HCT116 (cell line): ENCODE data around the gene WNK4. TPM values are rescaled to one million over a fixed set of nuclear protein-coding genes. Genes with fewer than 3 reads are reported as not detected.

Experiments
- ATAC-seq: fragments of 200-7000 bp; cut with Tn5 transposase; 2 replicates; pipeline ENCODE4 v1.9.1; 2020; ENCODE audit warnings: mild to moderate bottlenecking, moderate library complexity
- BruUV-seq: library from RNA; stranded (reverse); fragments of 400-500 nt; replicated peaks from 2 replicates; lab custom pipeline; 2021; lab: Mats Ljungman, UMichigan
- CTCF ChIA-PET: fragments of 300-600 bp; sonication (Branson Sonifier 250); formaldehyde crosslinking; loops from one replicate; lab custom pipeline; 2021; ENCODE audit warnings: antibody characterized with exemption; lab: Charles Lee
- POLR2A ChIA-PET: fragments of 300-600, 350-600 bp; sonication (Branson Sonifier 250); formaldehyde crosslinking; loops from one replicate; lab custom pipeline; 2021; ENCODE audit warnings: antibody characterized with exemption; lab: Charles Lee
- RAD21 ChIA-PET, 2 experiments: fragments of 300-600 bp; sonication (Branson Sonifier 250); formaldehyde crosslinking; loops; one replicate each; lab custom pipeline; 2023; ENCODE audit warnings: low total read pairs in 2 of 2; ENCODE audit not compliant: uncharacterized antibody in 2 of 2, unreplicated experiment in 2 of 2, low non-redundant PET in 1 of 2; lab: Charles Lee
- DNase-seq: peaks from one replicate; pipeline ENCODE4 v3.0.0-alpha.2; 2010; ENCODE audit warnings: low read depth, low spot score
- H2AFZ ChIP-seq: fragments of 200-600 bp; shearing (Covaris generic), sonication (generic); 2 replicates; pipeline ENCODE4 v1.6.1; 2017; ENCODE audit warnings: low read depth, mixed run types, mixed read lengths, antibody characterized with exemption, low read length; ENCODE audit not compliant: poor library complexity, severe bottlenecking
- H3K27ac ChIP-seq: 2 replicates; pipeline ENCODE4 v1.5.1; 2012; ENCODE audit warnings: low read depth, low read length
- H3K27me3 ChIP-seq: fragments of 200-600 bp; sonication (generic); 2 replicates; pipeline ENCODE4 v1.6.1; 2016; ENCODE audit warnings: mixed run types, low read length, mixed read lengths; ENCODE audit not compliant: insufficient read depth
- H3K36me3 ChIP-seq, 2 experiments: fragments of 200-500 bp in 1 of 2; fragments of 200-600 bp in 1 of 2; sonication (Bioruptor generic) in 1 of 2; sonication (generic) in 1 of 2; 2 replicates each; pipeline versions ENCODE4 v1.5.1 to v1.6.1; 2014 to 2016; ENCODE audit warnings: low read length in 2 of 2, inconsistent platforms in 1 of 2, mixed read lengths in 1 of 2, mixed run types in 1 of 2; ENCODE audit not compliant: insufficient read depth in 2 of 2, control insufficient read depth in 1 of 2
- H3K4me1 ChIP-seq, 2 experiments: fragments of 200-600 bp in 1 of 2; sonication (generic) in 1 of 2; 2 replicates each; pipeline versions ENCODE4 v1.5.1 to v1.6.1; 2012 to 2017; ENCODE audit warnings: low read length in 2 of 2, inconsistent platforms in 1 of 2, mild to moderate bottlenecking in 1 of 2, mixed read lengths in 1 of 2, mixed run types in 1 of 2, moderate library complexity in 1 of 2; ENCODE audit not compliant: insufficient read depth in 2 of 2, control insufficient read depth in 1 of 2
- H3K4me2 ChIP-seq: fragments of 200-600 bp; sonication (generic); 2 replicates; pipeline ENCODE4 v1.6.1; 2017; ENCODE audit warnings: mixed run types, low read length, mixed read lengths
- H3K4me3 ChIP-seq, 2 experiments: fragments of 200-600 bp in 1 of 2; sonication (generic) in 1 of 2; replicated peaks in 1 of 2; 2 replicates each; pipeline ENCODE4 v1.5.1; 2011 to 2016; ENCODE audit warnings: low read length in 2 of 2, control low read depth in 1 of 2, low read depth in 1 of 2, mild to moderate bottlenecking in 1 of 2, mixed read lengths in 1 of 2, mixed run types in 1 of 2
- H3K79me2 ChIP-seq: fragments of 200-600 bp; sonication (generic); 2 replicates; pipeline ENCODE4 v1.6.1; 2017; ENCODE audit warnings: mild to moderate bottlenecking, mixed run types, low read length, moderate library complexity, mixed read lengths; ENCODE audit not compliant: insufficient read depth
- H3K9ac ChIP-seq: fragments of 200-600 bp; sonication (generic); 2 replicates; pipeline ENCODE4 v1.6.1; 2016; ENCODE audit warnings: low read length, mixed read lengths
- H3K9me2 ChIP-seq: fragments of 200-600 bp; sonication (generic), shearing (Covaris generic); 2 replicates; pipeline ENCODE4 v1.6.1; 2017; ENCODE audit warnings: mixed run types, mild to moderate bottlenecking, moderate library complexity; ENCODE audit not compliant: insufficient read depth
- H3K9me3 ChIP-seq, 2 experiments: fragments of 200-500 bp in 1 of 2; fragments of 200-600 bp in 1 of 2; sonication (Bioruptor generic) in 1 of 2; sonication (generic) in 1 of 2; 2 replicates each; pipeline ENCODE4 v1.6.1; 2014 to 2017; ENCODE audit warnings: low read length in 2 of 2, mixed read lengths in 2 of 2, inconsistent platforms in 1 of 2, low read depth in 1 of 2, mild to moderate bottlenecking in 1 of 2, mixed run types in 1 of 2, moderate library complexity in 1 of 2; ENCODE audit not compliant: control insufficient read depth in 1 of 2, insufficient read depth in 1 of 2
- H4K20me1 ChIP-seq: fragments of 200-600 bp; sonication (generic), shearing (Covaris generic); 2 replicates; pipeline ENCODE4 v1.6.1; 2017; ENCODE audit warnings: mixed run types, mild to moderate bottlenecking, moderate library complexity; ENCODE audit not compliant: insufficient read depth
- CEBPB ChIP-seq: IDR thresholded peaks from 2 replicates; pipeline ENCODE4 v1.6.1; 2012; ENCODE audit warnings: low read depth
- EGR1 ChIP-seq: IDR thresholded peaks from 2 replicates; pipeline ENCODE4 v1.6.1; 2012; ENCODE audit warnings: low read depth
- JUND ChIP-seq: IDR thresholded peaks from 2 replicates; pipeline ENCODE4 v1.6.1; 2012
- POLR2A ChIP-seq: IDR thresholded peaks from 2 replicates; pipeline ENCODE4 v1.7.0; 2011; ENCODE audit warnings: borderline replicate concordance; ENCODE audit not compliant: insufficient read depth, insufficient read length; ENCODE audit errors: extremely low read depth
- RAD21 ChIP-seq: IDR thresholded peaks from 2 replicates; pipeline ENCODE4 v1.6.1; 2012; ENCODE audit warnings: low read depth, mild to moderate bottlenecking
- TCF7L2 ChIP-seq: IDR thresholded peaks from 2 replicates; pipeline ENCODE4 v1.7.0; 2011; ENCODE audit warnings: borderline replicate concordance, inconsistent platforms; ENCODE audit not compliant: insufficient read depth, insufficient read length; ENCODE audit errors: extremely low read depth
- YY1 ChIP-seq: IDR thresholded peaks from 2 replicates; pipeline ENCODE4 v1.6.1; 2011; ENCODE audit warnings: low read length, low read depth, moderate library complexity, mild to moderate bottlenecking; ENCODE audit not compliant: insufficient replicate concordance; ENCODE audit errors: extremely low read depth
- ZFX ChIP-seq: fragments of 450-650 bp; IDR thresholded peaks from 2 replicates; pipeline ENCODE4 v1.6.1; 2017
- intact Hi-C: fragments of 100-400 bp; cut with micrococcal nuclease; formaldehyde crosslinking; loops from 2 replicates; pipeline ENCODE4 v1.10.0; 2022
- total RNA-seq: library from RNA; stranded (reverse); gene quantifications from one replicate; pipeline ENCODE4 v1.2.1, GENCODE V29; 2021; ENCODE audit not compliant: unreplicated experiment
- TF ChIP-seq, protein P1 (sequence below): IDR thresholded peaks from 2 replicates; pipeline ENCODE4 v1.6.1; 2011; ENCODE audit warnings: mild to moderate bottlenecking, low read length, moderate library complexity; ENCODE audit not compliant: insufficient replicate concordance; ENCODE audit errors: extremely low read depth
- TF ChIP-seq, protein P2 (sequence below), 3 experiments: fragments of 200-600 bp in 1 of 3; sonication (generic) in 1 of 3; IDR thresholded peaks in 2 of 3; conservative IDR thresholded peaks in 1 of 3; 2 replicates each; pipeline ENCODE4 v1.5.1; 2012 to 2017; ENCODE audit warnings: low read depth in 2 of 3, low read length in 2 of 3, antibody characterized with exemption in 1 of 3, borderline replicate concordance in 1 of 3, control low read depth in 1 of 3, mild to moderate bottlenecking in 1 of 3, mixed read lengths in 1 of 3, mixed run types in 1 of 3, moderate library complexity in 1 of 3; ENCODE audit not compliant: insufficient read depth in 1 of 3
- TF ChIP-seq, protein P3 (sequence below): IDR thresholded peaks from 2 replicates; pipeline ENCODE4 v1.6.1; 2012
- TF ChIP-seq, protein P4 (sequence below): IDR thresholded peaks from 2 replicates; pipeline ENCODE4 v1.6.1; 2012; ENCODE audit warnings: low read depth

The WNK4 gene
- total RNA-seq, 1 experiment from 2014 or later: 4.5 TPM

DNA sequence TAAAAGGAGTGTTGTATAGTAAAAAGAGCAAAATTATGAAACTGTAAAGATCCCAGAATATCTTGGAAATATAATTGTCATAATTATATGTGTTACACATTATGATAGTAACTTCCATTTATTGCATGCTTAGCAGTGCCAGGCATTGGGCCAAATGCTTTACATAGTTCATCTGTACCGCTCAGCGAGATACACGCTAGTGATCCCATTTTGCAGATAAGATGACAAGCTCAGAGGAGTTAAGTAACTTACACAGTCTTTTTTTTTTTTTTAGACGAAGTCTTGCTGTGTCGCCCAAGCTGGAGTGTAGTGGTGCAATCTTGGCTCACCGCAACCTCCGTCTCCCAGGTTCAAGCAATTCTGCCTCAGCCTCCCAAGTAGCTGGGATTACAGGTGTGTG, 28.8 kb upstream of the WNK4 start:
- intact Hi-C loops: no loop called here
- Histone ChIP-seq H3K9me3 (no peaks in the 10 kb centered on the region), H3K27ac (no peak overlapping the region), H4K20me1 (no peaks in the 10 kb centered on the region), H3K4me3 (no peak overlapping the region), H3K4me2 (no peak overlapping the region), H3K27me3 (no peaks in the 10 kb centered on the region)
- ChIA-PET RAD21 (no interaction called here), POLR2A (no interaction called here), CTCF (interaction anchor here (3.1 kb wide), 1 partner anchor 12 kb away, joined by 24 read pairs; no protein-coding TSS in a partner anchor)
- BruUV-seq: no TSS peak
- no peak for TF ChIP-seq YY1
- TF ChIP-seq POLR2A: no peak
- no peak for TF ChIP-seq JUND
- no peak for TF ChIP-seq ZFX
- TF ChIP-seq EGR1: no peak
- no peak for TF ChIP-seq TCF7L2
- TF ChIP-seq, protein P1, sequence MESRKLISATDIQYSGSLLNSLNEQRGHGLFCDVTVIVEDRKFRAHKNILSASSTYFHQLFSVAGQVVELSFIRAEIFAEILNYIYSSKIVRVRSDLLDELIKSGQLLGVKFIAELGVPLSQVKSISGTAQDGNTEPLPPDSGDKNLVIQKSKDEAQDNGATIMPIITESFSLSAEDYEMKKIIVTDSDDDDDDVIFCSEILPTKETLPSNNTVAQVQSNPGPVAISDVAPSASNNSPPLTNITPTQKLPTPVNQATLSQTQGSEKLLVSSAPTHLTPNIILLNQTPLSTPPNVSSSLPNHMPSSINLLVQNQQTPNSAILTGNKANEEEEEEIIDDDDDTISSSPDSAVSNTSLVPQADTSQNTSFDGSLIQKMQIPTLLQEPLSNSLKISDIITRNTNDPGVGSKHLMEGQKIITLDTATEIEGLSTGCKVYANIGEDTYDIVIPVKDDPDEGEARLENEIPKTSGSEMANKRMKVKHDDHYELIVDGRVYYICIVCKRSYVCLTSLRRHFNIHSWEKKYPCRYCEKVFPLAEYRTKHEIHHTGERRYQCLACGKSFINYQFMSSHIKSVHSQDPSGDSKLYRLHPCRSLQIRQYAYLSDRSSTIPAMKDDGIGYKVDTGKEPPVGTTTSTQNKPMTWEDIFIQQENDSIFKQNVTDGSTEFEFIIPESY: no peak
- TF ChIP-seq, protein P2, sequence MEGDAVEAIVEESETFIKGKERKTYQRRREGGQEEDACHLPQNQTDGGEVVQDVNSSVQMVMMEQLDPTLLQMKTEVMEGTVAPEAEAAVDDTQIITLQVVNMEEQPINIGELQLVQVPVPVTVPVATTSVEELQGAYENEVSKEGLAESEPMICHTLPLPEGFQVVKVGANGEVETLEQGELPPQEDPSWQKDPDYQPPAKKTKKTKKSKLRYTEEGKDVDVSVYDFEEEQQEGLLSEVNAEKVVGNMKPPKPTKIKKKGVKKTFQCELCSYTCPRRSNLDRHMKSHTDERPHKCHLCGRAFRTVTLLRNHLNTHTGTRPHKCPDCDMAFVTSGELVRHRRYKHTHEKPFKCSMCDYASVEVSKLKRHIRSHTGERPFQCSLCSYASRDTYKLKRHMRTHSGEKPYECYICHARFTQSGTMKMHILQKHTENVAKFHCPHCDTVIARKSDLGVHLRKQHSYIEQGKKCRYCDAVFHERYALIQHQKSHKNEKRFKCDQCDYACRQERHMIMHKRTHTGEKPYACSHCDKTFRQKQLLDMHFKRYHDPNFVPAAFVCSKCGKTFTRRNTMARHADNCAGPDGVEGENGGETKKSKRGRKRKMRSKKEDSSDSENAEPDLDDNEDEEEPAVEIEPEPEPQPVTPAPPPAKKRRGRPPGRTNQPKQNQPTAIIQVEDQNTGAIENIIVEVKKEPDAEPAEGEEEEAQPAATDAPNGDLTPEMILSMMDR (IDR thresholded peaks at IDR 0.05 in 2 of 3, conservative IDR thresholded peaks at IDR 0.05 in 1 of 3; ENCODE audit: borderline replicate concordance in 1 of 3, insufficient read depth in 1 of 3, low read depth in 2 of 3, low read length in 2 of 3): no peak
- no peak for TF ChIP-seq RAD21
- no peak for TF ChIP-seq CEBPB
- TF ChIP-seq, protein P3, sequence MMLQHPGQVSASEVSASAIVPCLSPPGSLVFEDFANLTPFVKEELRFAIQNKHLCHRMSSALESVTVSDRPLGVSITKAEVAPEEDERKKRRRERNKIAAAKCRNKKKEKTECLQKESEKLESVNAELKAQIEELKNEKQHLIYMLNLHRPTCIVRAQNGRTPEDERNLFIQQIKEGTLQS: no peak
- TF ChIP-seq, protein P4, sequence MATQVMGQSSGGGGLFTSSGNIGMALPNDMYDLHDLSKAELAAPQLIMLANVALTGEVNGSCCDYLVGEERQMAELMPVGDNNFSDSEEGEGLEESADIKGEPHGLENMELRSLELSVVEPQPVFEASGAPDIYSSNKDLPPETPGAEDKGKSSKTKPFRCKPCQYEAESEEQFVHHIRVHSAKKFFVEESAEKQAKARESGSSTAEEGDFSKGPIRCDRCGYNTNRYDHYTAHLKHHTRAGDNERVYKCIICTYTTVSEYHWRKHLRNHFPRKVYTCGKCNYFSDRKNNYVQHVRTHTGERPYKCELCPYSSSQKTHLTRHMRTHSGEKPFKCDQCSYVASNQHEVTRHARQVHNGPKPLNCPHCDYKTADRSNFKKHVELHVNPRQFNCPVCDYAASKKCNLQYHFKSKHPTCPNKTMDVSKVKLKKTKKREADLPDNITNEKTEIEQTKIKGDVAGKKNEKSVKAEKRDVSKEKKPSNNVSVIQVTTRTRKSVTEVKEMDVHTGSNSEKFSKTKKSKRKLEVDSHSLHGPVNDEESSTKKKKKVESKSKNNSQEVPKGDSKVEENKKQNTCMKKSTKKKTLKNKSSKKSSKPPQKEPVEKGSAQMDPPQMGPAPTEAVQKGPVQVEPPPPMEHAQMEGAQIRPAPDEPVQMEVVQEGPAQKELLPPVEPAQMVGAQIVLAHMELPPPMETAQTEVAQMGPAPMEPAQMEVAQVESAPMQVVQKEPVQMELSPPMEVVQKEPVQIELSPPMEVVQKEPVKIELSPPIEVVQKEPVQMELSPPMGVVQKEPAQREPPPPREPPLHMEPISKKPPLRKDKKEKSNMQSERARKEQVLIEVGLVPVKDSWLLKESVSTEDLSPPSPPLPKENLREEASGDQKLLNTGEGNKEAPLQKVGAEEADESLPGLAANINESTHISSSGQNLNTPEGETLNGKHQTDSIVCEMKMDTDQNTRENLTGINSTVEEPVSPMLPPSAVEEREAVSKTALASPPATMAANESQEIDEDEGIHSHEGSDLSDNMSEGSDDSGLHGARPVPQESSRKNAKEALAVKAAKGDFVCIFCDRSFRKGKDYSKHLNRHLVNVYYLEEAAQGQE: no peak
- TF ChIP-seq, all 23 proteins: peak for 0
- ATAC-seq: no peak
- Histone ChIP-seq H3K9me2 (no peaks in the 10 kb centered on the region), H3K36me3 (no peaks in the 10 kb centered on the region), H3K4me1 (no peaks in the 10 kb centered on the region), H2AFZ (no peak overlapping the region), H3K79me2 (no peaks in the 10 kb centered on the region), H3K9ac (no peak overlapping the region)
- DNase-seq: no peak
